NCI-H2029 (cell line): ENCODE data around the gene NT5DC2.

Experiments used
- DNase-seq: peaks from one replicate; lab custom pipeline; 2025; lab: John Stamatoyannopoulos, UW

NT5DC2 gene

GRCh38 chr3:52487788-52488691 lies 45.6 kb downstream of the NT5DC2 start:
- DNase-seq: no peak

GRCh38 chr3:52487050-52487787 lies 46.4 kb downstream of the NT5DC2 start:
- no peak for DNase-seq

GRCh38 chr3:52484680-52485461 lies 48.8 kb downstream of the NT5DC2 start:
- no peak for DNase-seq

GRCh38 chr3:52483577-52484381 lies 49.9 kb downstream of the NT5DC2 start:
- no peak for DNase-seq

GRCh38 chr3:52483081-52483480 lies 50.6 kb downstream of the NT5DC2 start:
- DNase-seq: no peak

GRCh38 chr3:52481819-52482521 lies 51.7 kb downstream of the NT5DC2 start:
- no peak for DNase-seq

- DNase-seq: no peak
These were observed 52.6 kb downstream of the NT5DC2 start for GRCh38 chr3:52480768-52481715.

GRCh38 chr3:52479877-52480575 lies 53.6 kb downstream of the NT5DC2 start:
- DNase-seq: no peak

- no peak for DNase-seq
These were observed 54.4 kb downstream of the NT5DC2 start for GRCh38 chr3:52479037-52479876.

GRCh38 chr3:52477796-52478095 lies 55.9 kb downstream of the NT5DC2 start:
- DNase-seq: no peak

GRCh38 chr3:52477076-52477795 lies 56.4 kb downstream of the NT5DC2 start:
- DNase-seq: no peak
